ENCODE measurements around the gene SPP1.

SPP1 gene

GRCh38 chr4:88027611-88028608, 52.4 kb downstream of the SPP1 start:
- no peak for DNase-seq

GRCh38 chr4:88028946-88029345, 53.4 kb downstream of the SPP1 start:
- DNase-seq = no peak

DNA sequence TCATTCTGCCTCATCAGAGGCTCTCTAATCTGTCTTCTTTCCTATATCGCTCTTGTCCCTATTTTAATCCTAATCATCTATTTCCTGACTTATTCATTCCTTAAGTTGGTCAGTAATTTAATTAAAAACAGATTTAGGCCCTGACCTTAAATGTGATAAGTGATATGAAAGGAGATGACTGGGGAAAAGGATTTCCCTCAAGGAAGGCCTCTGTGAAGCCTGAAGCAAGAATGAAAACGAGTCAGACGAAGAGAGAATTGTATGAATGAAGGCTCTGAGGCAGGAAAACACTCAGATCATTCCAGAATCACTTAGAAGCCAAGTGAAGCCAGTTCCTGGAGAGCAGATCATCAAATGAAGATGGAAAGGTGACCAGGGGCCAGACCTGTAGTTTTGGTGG, 54.0 kb downstream of the SPP1 start:
- DNase-seq = no peak

DNA sequence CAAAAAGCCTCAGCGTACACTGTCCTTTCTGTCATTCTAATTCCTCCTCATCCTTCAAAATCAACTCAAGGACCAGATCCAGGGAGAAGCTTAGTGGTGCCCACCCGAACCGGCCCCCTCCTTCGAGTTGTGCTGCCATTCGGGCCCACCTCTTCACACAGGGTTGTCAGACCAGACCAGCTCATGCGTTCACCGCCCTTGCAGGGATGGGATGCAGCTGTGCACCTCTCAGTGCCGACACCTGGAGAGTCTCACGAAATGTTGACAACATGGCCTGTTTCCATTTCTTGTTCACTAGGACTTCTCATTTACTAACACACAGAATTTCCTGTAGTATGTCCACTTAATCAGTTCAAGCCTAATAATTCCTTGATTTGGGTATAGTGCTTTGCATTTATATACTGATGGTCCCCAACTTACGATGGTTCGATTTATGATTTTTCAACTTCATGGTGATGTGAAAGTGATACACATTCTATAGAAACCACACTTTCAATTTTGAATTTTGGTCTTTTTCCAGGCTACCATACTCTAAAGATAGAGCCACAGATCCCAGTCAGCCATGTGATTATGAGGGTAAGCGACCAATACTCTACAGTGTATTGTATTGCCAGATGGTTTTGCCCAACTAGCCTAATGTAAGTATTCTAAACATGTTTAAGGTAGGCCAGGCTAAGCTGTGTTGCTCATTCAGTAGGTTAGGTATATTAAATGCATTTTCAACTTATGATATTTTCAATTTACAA, 55.2 kb downstream of the SPP1 start:
- DNase-seq = no peak
